ENCODE results near the gene USB1. TPM values are rescaled to one million over a fixed set of nuclear protein-coding genes. Genes with fewer than 3 reads are reported as not detected.

The USB1 gene
- total RNA-seq, 1 donor, result 15.8 TPM

DNA sequence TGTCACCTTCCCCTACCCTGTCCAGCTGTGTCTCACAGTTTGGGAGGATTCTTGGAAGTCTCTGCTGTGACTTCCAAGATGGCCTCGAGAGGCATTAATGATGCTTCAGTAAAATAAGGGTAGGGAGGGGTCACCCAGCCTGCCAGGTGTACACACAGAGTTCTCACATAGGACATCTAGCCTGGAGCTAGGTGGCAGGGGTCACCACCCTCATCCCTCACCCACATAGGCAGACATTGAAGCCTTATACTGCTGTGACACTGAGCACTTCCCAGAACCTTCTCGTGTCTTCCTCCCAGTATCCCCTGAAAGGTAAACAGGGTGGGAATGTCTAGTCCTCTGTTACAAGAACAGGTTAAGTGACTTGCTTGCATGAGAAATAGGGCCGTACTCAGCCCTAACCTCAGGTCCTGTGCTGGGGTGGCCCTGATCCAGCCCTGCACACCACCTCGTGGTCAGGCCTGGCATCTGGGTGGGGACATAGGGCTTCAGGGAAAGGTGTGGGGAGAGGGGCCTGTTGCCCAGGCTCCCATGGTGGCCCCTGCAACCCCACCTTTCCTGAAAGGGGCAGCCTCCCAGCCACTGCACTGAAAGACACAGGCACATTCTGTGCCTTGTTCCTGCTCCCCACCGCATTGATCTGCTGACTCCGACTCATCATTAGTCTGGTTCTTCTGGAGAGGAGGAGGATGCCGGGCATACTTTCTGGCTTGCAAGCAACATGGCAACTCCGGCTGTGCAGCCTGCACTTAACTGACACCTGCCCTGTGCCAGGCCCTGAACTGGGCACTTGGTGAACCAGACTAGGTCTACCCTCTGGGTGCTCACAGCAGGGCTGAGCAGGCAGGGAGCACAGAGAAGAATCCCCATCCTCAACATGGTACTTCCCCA is 20.7 kb downstream of the USB1 start:
- TF ChIP-seq, protein P1, sequence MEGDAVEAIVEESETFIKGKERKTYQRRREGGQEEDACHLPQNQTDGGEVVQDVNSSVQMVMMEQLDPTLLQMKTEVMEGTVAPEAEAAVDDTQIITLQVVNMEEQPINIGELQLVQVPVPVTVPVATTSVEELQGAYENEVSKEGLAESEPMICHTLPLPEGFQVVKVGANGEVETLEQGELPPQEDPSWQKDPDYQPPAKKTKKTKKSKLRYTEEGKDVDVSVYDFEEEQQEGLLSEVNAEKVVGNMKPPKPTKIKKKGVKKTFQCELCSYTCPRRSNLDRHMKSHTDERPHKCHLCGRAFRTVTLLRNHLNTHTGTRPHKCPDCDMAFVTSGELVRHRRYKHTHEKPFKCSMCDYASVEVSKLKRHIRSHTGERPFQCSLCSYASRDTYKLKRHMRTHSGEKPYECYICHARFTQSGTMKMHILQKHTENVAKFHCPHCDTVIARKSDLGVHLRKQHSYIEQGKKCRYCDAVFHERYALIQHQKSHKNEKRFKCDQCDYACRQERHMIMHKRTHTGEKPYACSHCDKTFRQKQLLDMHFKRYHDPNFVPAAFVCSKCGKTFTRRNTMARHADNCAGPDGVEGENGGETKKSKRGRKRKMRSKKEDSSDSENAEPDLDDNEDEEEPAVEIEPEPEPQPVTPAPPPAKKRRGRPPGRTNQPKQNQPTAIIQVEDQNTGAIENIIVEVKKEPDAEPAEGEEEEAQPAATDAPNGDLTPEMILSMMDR (IDR thresholded peaks at IDR 0.05; ENCODE audit: insufficient read depth, low read length), result no peak
- H3K4me3 ChIP-seq (ENCODE audit: low read depth, low read length), result no peak overlapping the region
- DNase-seq (ENCODE audit: low read depth), result peak; percentile 64

- peak; percentile 72 for DNase-seq (ENCODE audit: low read depth)
Observed at GRCh38 chr16:58022601-58023371, 21.6 kb downstream of the USB1 start.

DNA sequence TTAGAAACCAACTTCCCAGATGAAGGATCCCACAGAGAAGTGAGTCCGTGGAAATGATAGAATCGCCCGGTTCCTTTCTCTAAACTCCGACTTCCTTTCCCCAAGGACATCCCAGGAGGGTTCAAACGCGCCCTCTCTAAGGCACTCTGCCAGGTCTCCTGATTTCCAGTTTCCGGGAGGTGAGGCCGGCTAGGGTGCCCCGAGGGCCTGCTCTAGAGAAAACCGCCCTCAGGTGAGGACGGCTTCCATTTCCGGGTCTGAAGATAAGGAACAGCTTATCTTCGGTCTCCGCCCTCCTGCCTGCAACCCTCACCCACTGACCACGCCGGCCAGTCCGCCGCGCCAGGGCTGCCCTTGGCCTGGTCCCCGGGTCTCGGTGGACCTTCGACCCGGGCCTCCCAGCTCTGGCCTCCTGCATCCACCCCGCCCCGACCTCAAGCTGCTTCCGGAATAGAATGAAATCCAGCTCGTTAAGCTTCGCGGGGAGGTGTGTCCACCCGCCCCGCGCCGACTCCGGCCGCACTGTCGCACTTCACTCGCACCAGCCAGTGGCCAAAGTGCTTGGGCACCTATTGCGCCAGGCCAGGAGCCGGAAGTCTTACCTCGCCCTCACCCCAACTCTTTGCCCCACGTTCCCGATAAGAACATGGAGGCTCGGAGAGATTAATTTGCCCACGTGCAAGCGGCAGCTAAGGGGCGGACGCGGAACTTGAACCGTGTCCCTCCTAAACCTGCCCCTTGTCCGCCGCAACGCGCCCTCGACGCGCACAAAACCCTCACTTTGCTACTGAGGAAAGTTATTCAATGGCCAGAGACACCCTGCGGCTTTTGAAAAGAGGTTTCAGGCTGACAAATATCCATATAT is 23.5 kb downstream of the USB1 start:
- H3K4me3 ChIP-seq (ENCODE audit: low read depth, low read length), result peak overlapping the region; percentile 65
- no peak for DNase-seq (ENCODE audit: low read depth)
- TF ChIP-seq, protein P1 (IDR thresholded peaks at IDR 0.05; ENCODE audit: insufficient read depth, low read length), result no peak

More at GRCh38 chr16:58022601-58023371, 21.6 kb downstream of the USB1 start:
- no peak overlapping the region for H3K4me3 ChIP-seq (ENCODE audit: low read depth, low read length)
- TF ChIP-seq, protein P1 (IDR thresholded peaks at IDR 0.05; ENCODE audit: insufficient read depth, low read length), result no peak

GRCh38 chr16:58025351-58026138 is 24.3 kb downstream of the USB1 start, which contains the start of gene MMP15:
MMP15 (plus strand) TSS chr16:58025754; CDS start chr16:58026351, 597 bp downstream.
- TF ChIP-seq, protein P1 (IDR thresholded peaks at IDR 0.05; ENCODE audit: insufficient read depth, low read length), result no peak
- peak; percentile 48 for DNase-seq (ENCODE audit: low read depth)

GRCh38 chr16:58026139-58026704 is 25.0 kb downstream of the USB1 start:
- TF ChIP-seq, protein P1 (IDR thresholded peaks at IDR 0.05; ENCODE audit: insufficient read depth, low read length), result no peak
- DNase-seq (ENCODE audit: low read depth), result peak; percentile 41

More at GRCh38 chr16:58025351-58026138, 24.3 kb downstream of the USB1 start, which contains the start of gene MMP15:
- peak within 1 kb of the TSS; percentile 65 for H3K4me3 ChIP-seq (ENCODE audit: low read depth, low read length)

More at GRCh38 chr16:58026139-58026704, 25.0 kb downstream of the USB1 start:
- H3K4me3 ChIP-seq (ENCODE audit: low read depth, low read length), result peak overlapping the region; percentile 65
